Right lobe of liver (tissue), 6 donors: Measurements from ENCODE around the gene RIMKLB. TPM values are rescaled to one million over a fixed set of nuclear protein-coding genes. Genes with fewer than 3 reads are reported as not detected.

Experiments
- ATAC-seq, 4 donors: fragments of 200-7000 bp; cut with Tn5 transposase; one replicate each; pipeline ENCODE4 v1.9.1; 2020; ENCODE audit warnings: mild to moderate bottlenecking in 4 of 4, moderate library complexity in 4 of 4
- DNase-seq, 3 donors: peaks; one replicate each; pipeline ENCODE4 v3.0.0-alpha.2; 2020
- H3K27ac ChIP-seq, 3 donors: fragments of 200-600 bp; one replicate each; pipeline ENCODE4 v1.8.0; 2022
- H3K27me3 ChIP-seq, 2 donors: fragments of 200-600 bp; one replicate each; pipeline ENCODE4 v1.8.0; 2022
- H3K36me3 ChIP-seq, 4 donors: fragments of 200-600 bp; sonication (generic) in 1 of 4; one replicate each; pipeline versions ENCODE4 v1.5.1 to v1.8.0; 2017 to 2022; ENCODE audit warnings: control low read depth in 1 of 4
- H3K4me1 ChIP-seq, 4 donors: fragments of 200-600 bp; sonication (generic) in 1 of 4; one replicate each; pipeline versions ENCODE4 v1.5.1 to v1.8.0; 2017 to 2022; ENCODE audit warnings: control low read depth in 1 of 4
- H3K4me3 ChIP-seq, 3 donors: fragments of 200-600 bp; one replicate each; pipeline ENCODE4 v1.8.0; 2022
- H3K9me3 ChIP-seq, 4 donors: fragments of 200-600 bp; sonication (generic) in 1 of 4; one replicate each; pipeline versions ENCODE4 v1.5.1 to v1.8.0; 2017 to 2022; ENCODE audit warnings: control low read depth in 1 of 4
- CTCF ChIP-seq, 4 donors: fragments of 200-600 bp in 3 of 4; fragments of 450-650 bp in 1 of 4; IDR thresholded peaks; one replicate each; pipeline versions ENCODE4 v1.5.1 to v1.8.0; 2016 to 2022; ENCODE audit warnings: antibody characterized with exemption in 4 of 4, mild to moderate bottlenecking in 2 of 4
- POLR2A ChIP-seq: fragments of 450-650 bp; IDR thresholded peaks from one replicate; pipeline ENCODE4 v1.6.1; 2017; ENCODE audit warnings: antibody characterized with exemption, mild to moderate bottlenecking
- whole genome bisulfite sequencing: methylation state at CpG from one replicate; pipeline ENCODE4 v1.1.6; 2018; ENCODE audit warnings: low coverage, low lambda C conversion rate; ENCODE audit not compliant: insufficient coverage; ENCODE audit errors: missing lambda C conversion rate; 5-methylcytosine and 5-hydroxymethylcytosine counted together
- intact Hi-C, 2 donors: fragments of 100-400 bp; cut with DNase I; formaldehyde crosslinking; loops; one replicate each; pipeline versions ENCODE4 v1.11.2 to v1.14.1; 2022
- total RNA-seq, 6 experiments: library from RNA; depleted of rRNA in 2 of 6; stranded (reverse); fragments of >200 nt in 2 of 6; fragmentation: NEBNext Ultra II Directional in 3 of 6; extraction: Animal tissue kit (Norgen Biotek cat#: 25700) in 3 of 6; gene quantifications; one replicate each; pipeline versions ENCODE4 v1.1.0 to v1.2.4, GENCODE V29; 2016 to 2023
- donor health status: DM: no; HTN: yes; CAD: no.
- donor health status: DM: no; HTN: no; CAD: no.
- donor health status: DM: no; HTN: no; CAD: no.
- donor health status: DM: no; HTN: yes; CAD: no.
- donor health status: DM: no; HTN: yes; CAD: no.

Gene RIMKLB
- total RNA-seq, 6 experiments from 2014 or later: 1.3 to 4.7 (median 2.6) TPM

GRCh38 chr12:8702159-8702558 lies 4.4 kb downstream of the RIMKLB start:
- ATAC-seq (no peak), DNase-seq (no peak)
- peaks cover 0 to 4% (median 0%) of the 10 kb centered on the region in 4 donors for H3K4me1 ChIP-seq
- H3K4me3 ChIP-seq: no peak overlapping the region
- intact Hi-C loops: no loop called here
- H3K27ac ChIP-seq: no peak overlapping the region
- TF ChIP-seq POLR2A (no peak), CTCF (IDR thresholded peaks at IDR 0.05) (no peak)
- no peaks in the 10 kb centered on the region for H3K27me3 ChIP-seq
- no peaks in the 10 kb centered on the region for H3K9me3 ChIP-seq
- WGBS: 85% methylated on average over 4 of the region's 4 CpGs
- no peaks in the 10 kb centered on the region for H3K36me3 ChIP-seq

GRCh38 chr12:8709124-8709830 lies 11.5 kb downstream of the RIMKLB start:
- H3K36me3 ChIP-seq: no peaks in the 10 kb centered on the region
- peak in 1 of 3 donors; percentile 39 for DNase-seq
- H3K4me3 ChIP-seq: peak overlapping the region; percentile 17 to 42 (median 19)
- H3K4me1 ChIP-seq: no peaks in the 10 kb centered on the region
- no peaks in the 10 kb centered on the region for H3K27me3 ChIP-seq
- peak overlapping the region; percentile 32 to 45 (median 33) for H3K27ac ChIP-seq
- ATAC-seq: peak; percentile 83 to 96 (median 90)
- TF ChIP-seq POLR2A (no peak), CTCF (IDR thresholded peaks at IDR 0.05) (no peak)
- intact Hi-C loops: no loop called here
- H3K9me3 ChIP-seq: no peaks in the 10 kb centered on the region
- WGBS: 43% methylated on average over 3 of the region's 6 CpGs

GRCh38 chr12:8712572-8712971 lies 14.8 kb downstream of the RIMKLB start:
- DNase-seq (no peak), ATAC-seq (peak in 1 of 4 donors; percentile 18)
- Histone ChIP-seq H3K9me3 (no peaks in the 10 kb centered on the region), H3K36me3 (no peaks in the 10 kb centered on the region), H3K27ac (no peak overlapping the region), H3K4me1 (no peaks in the 10 kb centered on the region), H3K27me3 (no peaks in the 10 kb centered on the region), H3K4me3 (no peak overlapping the region)
- WGBS: 15% methylated on average over 1 of the region's 2 CpGs
- intact Hi-C loops: no loop called here
- TF ChIP-seq POLR2A (no peak), CTCF (IDR thresholded peaks at IDR 0.05) (no peak)

GRCh38 chr12:8722286-8722800 lies 24.6 kb downstream of the RIMKLB start:
- WGBS: 100% methylated on average over 3 of the region's 3 CpGs
- intact Hi-C loops: no loop called here
- no peak overlapping the region for H3K4me3 ChIP-seq
- H3K9me3 ChIP-seq: no peaks in the 10 kb centered on the region
- H3K27me3 ChIP-seq: no peaks in the 10 kb centered on the region
- no peaks in the 10 kb centered on the region for H3K36me3 ChIP-seq
- H3K4me1 ChIP-seq: no peaks in the 10 kb centered on the region
- ATAC-seq: no peak
- TF ChIP-seq POLR2A: no peak
- TF ChIP-seq CTCF (IDR thresholded peaks at IDR 0.05): no peak
- no peak overlapping the region for H3K27ac ChIP-seq
- DNase-seq: no peak
